Measurements from ENCODE around the gene ZFP69. TPM values are rescaled to one million over a fixed set of nuclear protein-coding genes. Genes with fewer than 3 reads are reported as not detected.
A peak's percentile ranks its signal among the peaks of the same experiment; 100 is the strongest.
"Not testable (repeated sequence)": the region's sequence is repeated elsewhere in the genome, so short reads cannot be mapped to it uniquely, and the experiment has no call there.

The ZFP69 gene
- total RNA-seq (2014; rRNA removed; shearing (Covaris generic)): 4.0 and 4.5 TPM in 2 replicates
- polyA plus RNA-seq (2015; cell fraction: cytosol; rRNA removed): 2.4 and 2.6 TPM in 2 replicates
- polyA plus RNA-seq (2015; cell fraction: nucleus; rRNA removed): 2.8 and 3.6 TPM in 2 replicates

GRCh38 chr1:40476924-40477677, at the start of gene ZFP69:
Gene ZFP69, plus strand, starts transcription at chr1:40477290. Its CDS starts 2,072 bp downstream, at chr1:40479362.
- peak; percentile 61 for DNase-seq (ENCODE audit: low read depth)

DNA sequence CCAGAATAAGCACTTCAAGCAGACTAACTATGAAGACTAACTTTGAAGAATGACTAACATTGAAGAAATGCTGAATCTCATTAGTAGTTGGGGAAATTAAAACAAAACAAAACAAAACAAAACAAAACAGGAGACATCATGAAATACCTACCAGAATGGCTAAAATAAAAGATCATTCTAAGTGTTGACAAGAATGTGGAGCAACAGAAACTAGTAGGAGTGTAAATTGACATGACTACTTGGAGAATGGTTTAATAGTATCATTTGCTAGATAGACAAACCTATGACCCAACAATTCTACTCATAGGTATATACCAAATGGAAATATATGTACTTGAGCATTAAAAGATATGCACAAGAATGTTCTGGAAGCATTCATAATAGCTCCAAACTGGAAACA, 45.7 kb upstream of the ZFP69 start:
- DNase-seq (ENCODE audit: low read depth): no peak

GRCh38 chr1:40432644-40433390, 44.3 kb upstream of the ZFP69 start:
- no peak for DNase-seq (ENCODE audit: low read depth)

DNA sequence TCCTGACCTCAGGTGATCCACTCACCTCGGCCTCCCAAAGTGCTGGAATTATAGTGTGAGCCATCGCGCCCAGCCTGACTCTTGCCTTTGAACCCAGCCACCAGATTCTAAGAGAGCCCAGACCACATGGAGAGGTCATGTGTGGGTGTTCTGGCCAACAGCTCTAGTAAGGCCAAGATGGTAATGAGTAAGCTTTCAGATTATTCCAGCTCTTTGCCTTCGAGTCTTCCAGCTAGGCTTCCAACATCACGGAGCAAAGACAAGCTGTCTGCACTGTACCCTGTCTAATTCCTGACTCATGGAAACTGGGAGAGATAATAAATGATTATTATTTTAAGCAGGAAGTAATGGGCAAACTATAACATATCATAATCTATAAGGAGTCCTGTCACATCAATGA, 41.6 kb upstream of the ZFP69 start:
- no peak for DNase-seq (ENCODE audit: low read depth)

- no peak for DNase-seq (ENCODE audit: low read depth)
These were observed 41.2 kb upstream of the ZFP69 start for GRCh38 chr1:40435876-40436275.

- DNase-seq (ENCODE audit: low read depth): no peak
These were observed 38.6 kb upstream of the ZFP69 start for GRCh38 chr1:40438391-40439015.

- no peak for DNase-seq (ENCODE audit: low read depth)
These were observed 37.8 kb upstream of the ZFP69 start for GRCh38 chr1:40439247-40439646.

- peak; percentile 85 for DNase-seq (ENCODE audit: low read depth)
These were observed 27.2 kb upstream of the ZFP69 start, which contains the start of gene ZFP69B for GRCh38 chr1:40449684-40450494. Gene ZFP69B, plus strand, starts transcription at chr1:40450476. Its CDS starts 486 bp downstream, at chr1:40450962.

DNA sequence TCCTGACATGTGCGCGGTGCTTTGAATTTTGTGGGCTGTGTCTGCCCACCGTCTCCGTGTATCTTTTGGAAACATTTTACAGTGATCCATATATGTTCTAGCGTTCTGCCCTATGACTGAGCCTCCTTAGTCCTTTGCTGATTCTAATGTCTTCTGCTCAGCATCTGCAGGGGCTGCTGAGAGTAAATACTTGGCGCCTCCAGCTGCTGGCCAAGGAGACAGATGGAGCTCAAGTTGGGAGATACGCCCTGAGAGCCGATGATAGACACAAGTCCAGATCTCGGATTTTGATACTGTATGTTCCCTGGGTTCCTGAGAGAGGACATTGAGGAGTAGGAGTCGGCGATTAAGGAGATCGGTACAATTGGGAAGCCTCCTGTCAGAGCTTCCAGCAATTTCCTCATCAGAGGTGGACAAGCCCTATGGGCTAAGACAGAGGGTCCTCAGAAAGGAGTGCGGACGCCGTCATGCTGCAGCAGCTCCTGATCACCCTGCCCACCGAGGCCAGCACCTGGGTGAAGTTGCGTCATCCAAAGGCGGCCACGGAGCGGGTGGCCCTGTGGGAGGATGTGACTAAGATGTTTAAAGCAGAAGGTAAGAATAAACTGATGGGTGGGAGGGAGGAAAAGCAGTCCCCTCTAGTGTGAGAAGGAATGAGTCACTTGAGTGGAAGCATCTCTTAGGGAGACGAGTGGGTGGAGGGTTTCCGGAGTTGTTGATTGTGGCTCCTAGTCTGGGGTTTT, 26.4 kb upstream of the ZFP69 start:
- peak; percentile 85 for DNase-seq (ENCODE audit: low read depth)

GRCh38 chr1:40451238-40451585, 25.9 kb upstream of the ZFP69 start:
- DNase-seq (ENCODE audit: low read depth): no peak

- DNase-seq (ENCODE audit: low read depth): no peak
These were observed 22.2 kb upstream of the ZFP69 start for GRCh38 chr1:40454873-40455272.

DNA sequence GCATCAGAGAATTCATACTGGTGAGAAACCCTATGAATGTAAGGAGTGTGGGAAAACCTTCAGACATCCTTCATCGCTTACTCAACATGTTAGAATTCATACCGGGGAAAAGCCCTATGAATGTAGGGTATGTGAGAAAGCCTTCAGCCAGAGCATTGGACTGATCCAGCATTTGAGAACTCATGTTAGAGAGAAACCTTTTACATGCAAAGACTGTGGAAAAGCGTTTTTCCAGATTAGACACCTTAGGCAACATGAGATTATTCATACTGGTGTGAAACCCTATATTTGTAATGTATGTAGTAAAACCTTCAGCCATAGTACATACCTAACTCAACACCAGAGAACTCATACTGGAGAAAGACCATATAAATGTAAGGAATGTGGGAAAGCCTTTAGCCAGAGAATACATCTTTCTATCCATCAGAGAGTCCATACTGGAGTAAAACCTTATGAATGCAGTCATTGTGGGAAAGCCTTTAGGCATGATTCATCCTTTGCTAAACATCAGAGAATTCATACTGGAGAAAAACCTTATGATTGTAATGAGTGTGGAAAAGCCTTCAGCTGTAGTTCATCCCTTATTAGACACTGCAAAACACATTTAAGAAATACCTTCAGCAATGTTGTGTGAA, 14.0 kb upstream of the ZFP69 start:
- DNase-seq (ENCODE audit: low read depth): no peak

- DNase-seq (ENCODE audit: low read depth): no peak
These were observed 7.8 kb upstream of the ZFP69 start for GRCh38 chr1:40469327-40469726.

GRCh38 chr1:40475268-40475667, 1.8 kb upstream of the ZFP69 start:
- DNase-seq (ENCODE audit: low read depth): no peak

GRCh38 chr1:40477678-40478053, 576 bp downstream of the ZFP69 start:
- DNase-seq (ENCODE audit: low read depth): no peak

DNA sequence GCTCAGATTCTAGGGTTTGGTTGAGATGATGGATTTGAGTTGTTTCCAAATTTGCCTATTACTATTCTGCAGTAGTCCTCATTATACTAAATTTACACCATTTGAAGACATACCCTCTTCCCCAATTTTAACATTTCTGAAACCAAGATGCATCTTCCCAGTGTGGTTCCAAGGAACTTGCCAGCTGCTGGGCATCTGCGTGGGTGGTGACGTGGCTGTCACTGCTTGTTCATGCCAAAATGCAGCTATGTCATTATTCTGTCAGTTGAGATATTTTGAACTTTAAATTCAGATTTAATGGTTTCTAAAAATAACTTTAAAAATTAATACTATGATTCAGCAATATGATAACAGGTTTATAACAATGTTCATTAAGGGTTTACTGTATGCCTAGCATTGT, 1.2 kb downstream of the ZFP69 start:
- no peak for DNase-seq (ENCODE audit: low read depth)

DNA sequence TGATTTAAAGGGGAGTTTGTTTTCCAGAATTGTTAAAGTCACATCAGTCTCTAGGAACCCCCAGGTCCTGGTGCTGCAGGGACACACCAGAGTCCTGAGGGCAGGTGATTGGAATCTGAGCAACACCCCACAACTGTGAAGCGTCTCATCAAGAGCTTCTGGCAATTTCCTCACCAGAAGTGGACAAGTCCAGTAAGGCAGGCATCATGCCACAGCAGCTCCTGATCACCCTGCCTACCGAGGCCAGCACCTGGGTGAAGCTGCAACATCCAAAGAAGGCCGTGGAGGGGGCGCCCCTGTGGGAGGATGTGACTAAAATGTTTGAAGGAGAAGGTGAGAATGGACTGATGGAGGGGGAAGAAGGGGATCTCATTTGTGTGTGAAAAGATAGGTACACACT, 2.1 kb downstream of the ZFP69 start:
- DNase-seq (ENCODE audit: low read depth): no peak

DNA sequence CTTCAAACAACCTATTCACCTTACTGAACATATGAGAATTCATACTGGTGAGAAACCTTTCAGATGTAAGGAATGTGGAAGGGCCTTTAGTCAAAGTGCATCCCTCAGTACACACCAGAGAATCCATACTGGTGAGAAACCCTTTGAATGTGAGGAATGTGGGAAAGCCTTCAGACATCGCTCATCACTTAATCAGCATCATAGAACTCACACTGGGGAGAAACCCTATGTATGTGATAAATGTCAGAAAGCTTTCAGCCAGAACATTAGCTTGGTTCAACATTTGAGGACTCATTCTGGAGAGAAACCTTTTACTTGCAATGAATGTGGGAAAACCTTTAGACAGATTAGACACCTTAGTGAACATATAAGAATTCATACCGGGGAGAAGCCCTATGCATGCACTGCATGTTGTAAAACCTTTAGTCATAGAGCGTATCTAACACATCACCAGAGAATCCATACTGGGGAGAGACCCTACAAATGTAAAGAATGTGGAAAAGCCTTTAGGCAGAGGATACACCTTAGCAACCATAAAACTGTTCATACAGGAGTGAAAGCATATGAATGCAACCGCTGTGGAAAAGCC, 18.3 kb downstream of the ZFP69 start:
- no peak for DNase-seq (ENCODE audit: low read depth)

DNA sequence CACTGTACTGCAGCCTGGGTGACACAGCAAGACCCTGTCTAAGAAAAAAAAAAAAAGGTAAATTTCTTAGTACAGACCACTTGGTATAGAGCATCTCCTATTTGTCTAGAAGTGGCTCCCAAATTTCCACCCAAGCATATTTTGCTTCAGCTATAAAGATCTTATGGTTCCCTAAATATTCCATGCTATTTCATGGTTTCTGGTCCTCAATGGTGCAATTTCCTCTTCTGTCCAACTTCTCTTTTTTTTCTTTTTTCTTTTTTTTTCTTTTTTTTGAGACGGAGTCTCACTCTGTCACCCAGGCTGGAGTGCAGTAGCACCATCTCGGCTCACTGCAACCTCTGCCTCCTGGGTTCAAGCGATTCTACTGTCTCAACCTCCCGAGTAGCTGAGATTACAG, 25.6 kb downstream of the ZFP69 start:
- not testable (repeated sequence) for DNase-seq (ENCODE audit: low read depth)

GRCh38 chr1:40507973-40508372, 30.9 kb downstream of the ZFP69 start:
- no peak for DNase-seq (ENCODE audit: low read depth)
